ENCODE measurements around the gene CDH10. TPM values are rescaled to one million over a fixed set of nuclear protein-coding genes. Genes with fewer than 3 reads are reported as not detected.

CDH10 gene
- total and polyA plus RNA-seq, 4 donors: 0.09 TPM; not detected in 3

DNA sequence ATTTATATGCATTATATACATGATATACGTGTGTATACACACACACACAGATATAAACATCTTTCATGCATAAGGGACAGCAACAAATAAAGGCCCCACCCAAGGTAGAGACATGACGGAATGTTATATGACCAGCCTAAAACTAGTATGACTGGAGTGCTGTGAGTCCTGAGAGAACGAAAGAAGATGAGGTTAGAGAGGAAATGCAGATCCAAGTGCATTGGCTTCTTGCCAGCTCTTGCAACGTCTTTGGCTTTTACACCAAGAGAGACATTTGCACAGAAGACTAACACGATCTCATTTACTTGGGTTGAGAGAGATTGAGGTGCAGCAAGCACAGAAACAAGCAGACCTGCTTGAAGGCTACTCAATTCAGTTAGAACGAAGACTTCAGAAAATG is 23.0 kb downstream of the CDH10 start:
- Histone ChIP-seq H3K9ac (ENCODE audit: low read depth in 1 of 2, low read length in 2 of 2) (no peak overlapping the region), H3K9me3 (ENCODE audit: control insufficient read depth in 4 of 4, low read length in 3 of 4) (no peaks in the 10 kb centered on the region), H3K27me3 (ENCODE audit: control insufficient read depth in 4 of 4, insufficient read depth in 4 of 4, low read length in 3 of 4) (peaks cover 0 to 3% (median 0%) of the 10 kb centered on the region in 4 donors), H3K4me1 (ENCODE audit: control insufficient read depth in 4 of 4, insufficient read depth in 4 of 4, low read length in 3 of 4) (no peaks in the 10 kb centered on the region), H3K27ac (ENCODE audit: low read depth in 1 of 2, low read length in 2 of 2) (no peak overlapping the region), H3K4me3 (ENCODE audit: low read depth in 1 of 3, low read length in 3 of 3) (no peak overlapping the region), H3K36me3 (ENCODE audit: control insufficient read depth in 4 of 4, insufficient read depth in 3 of 4, low read depth in 1 of 4, low read length in 3 of 4) (no peaks in the 10 kb centered on the region)
- WGBS: 49% methylated on average over 6 of the region's 6 CpGs
- DNase-seq (ENCODE audit: low spot score): no peak
- TF ChIP-seq RXRA (IDR thresholded peaks at IDR 0.05): no peak
- no peak for TF ChIP-seq GABPA (IDR thresholded peaks at IDR 0.05 in 1 of 2, conservative IDR thresholded peaks at IDR 0.05 in 1 of 2)
- TF ChIP-seq YY1 (IDR thresholded peaks at IDR 0.05): no peak
- TF ChIP-seq FOXA1 (IDR thresholded peaks at IDR 0.05): no peak
- TF ChIP-seq ZBTB33 (IDR thresholded peaks at IDR 0.05): no peak
- no peak for TF ChIP-seq NR2F2 (IDR thresholded peaks at IDR 0.05)
- no peak for TF ChIP-seq EGR1 (IDR thresholded peaks at IDR 0.05; ENCODE audit: low read depth in 2 of 2)
- TF ChIP-seq HNF4A (conservative IDR thresholded peaks at IDR 0.05): no peak
- no peak for TF ChIP-seq FOXA2 (IDR thresholded peaks at IDR 0.05)
- TF ChIP-seq, protein P1, sequence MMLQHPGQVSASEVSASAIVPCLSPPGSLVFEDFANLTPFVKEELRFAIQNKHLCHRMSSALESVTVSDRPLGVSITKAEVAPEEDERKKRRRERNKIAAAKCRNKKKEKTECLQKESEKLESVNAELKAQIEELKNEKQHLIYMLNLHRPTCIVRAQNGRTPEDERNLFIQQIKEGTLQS (IDR thresholded peaks at IDR 0.05): no peak
- no peak for TF ChIP-seq SP1 (IDR thresholded peaks at IDR 0.05)
- TF ChIP-seq HNF4G (IDR thresholded peaks at IDR 0.05): no peak
- TF ChIP-seq, protein P2, sequence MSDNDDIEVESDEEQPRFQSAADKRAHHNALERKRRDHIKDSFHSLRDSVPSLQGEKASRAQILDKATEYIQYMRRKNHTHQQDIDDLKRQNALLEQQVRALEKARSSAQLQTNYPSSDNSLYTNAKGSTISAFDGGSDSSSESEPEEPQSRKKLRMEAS (IDR thresholded peaks at IDR 0.05): no peak
- TF ChIP-seq, protein P3, sequence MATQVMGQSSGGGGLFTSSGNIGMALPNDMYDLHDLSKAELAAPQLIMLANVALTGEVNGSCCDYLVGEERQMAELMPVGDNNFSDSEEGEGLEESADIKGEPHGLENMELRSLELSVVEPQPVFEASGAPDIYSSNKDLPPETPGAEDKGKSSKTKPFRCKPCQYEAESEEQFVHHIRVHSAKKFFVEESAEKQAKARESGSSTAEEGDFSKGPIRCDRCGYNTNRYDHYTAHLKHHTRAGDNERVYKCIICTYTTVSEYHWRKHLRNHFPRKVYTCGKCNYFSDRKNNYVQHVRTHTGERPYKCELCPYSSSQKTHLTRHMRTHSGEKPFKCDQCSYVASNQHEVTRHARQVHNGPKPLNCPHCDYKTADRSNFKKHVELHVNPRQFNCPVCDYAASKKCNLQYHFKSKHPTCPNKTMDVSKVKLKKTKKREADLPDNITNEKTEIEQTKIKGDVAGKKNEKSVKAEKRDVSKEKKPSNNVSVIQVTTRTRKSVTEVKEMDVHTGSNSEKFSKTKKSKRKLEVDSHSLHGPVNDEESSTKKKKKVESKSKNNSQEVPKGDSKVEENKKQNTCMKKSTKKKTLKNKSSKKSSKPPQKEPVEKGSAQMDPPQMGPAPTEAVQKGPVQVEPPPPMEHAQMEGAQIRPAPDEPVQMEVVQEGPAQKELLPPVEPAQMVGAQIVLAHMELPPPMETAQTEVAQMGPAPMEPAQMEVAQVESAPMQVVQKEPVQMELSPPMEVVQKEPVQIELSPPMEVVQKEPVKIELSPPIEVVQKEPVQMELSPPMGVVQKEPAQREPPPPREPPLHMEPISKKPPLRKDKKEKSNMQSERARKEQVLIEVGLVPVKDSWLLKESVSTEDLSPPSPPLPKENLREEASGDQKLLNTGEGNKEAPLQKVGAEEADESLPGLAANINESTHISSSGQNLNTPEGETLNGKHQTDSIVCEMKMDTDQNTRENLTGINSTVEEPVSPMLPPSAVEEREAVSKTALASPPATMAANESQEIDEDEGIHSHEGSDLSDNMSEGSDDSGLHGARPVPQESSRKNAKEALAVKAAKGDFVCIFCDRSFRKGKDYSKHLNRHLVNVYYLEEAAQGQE (IDR thresholded peaks at IDR 0.05): no peak
- TF ChIP-seq JUND (IDR thresholded peaks at IDR 0.05): no peak
- TF ChIP-seq TAF1 (conservative IDR thresholded peaks at IDR 0.05): no peak
- TF ChIP-seq CTCF (IDR thresholded peaks at IDR 0.05; ENCODE audit: low read depth, low read length, missing input control): no peak
- no peak for TF ChIP-seq RAD21 (IDR thresholded peaks at IDR 0.05)
